Islet of Langerhans (tissue), 1 donor: ENCODE measurements around the gene OPRD1.

ENCODE experiments used
- FAIRE-seq: peaks from one replicate; lab custom pipeline; 2011; peaks lifted over from hg19 to GRCh38; lab: Jason Lieb, UNC

The OPRD1 gene

DNA sequence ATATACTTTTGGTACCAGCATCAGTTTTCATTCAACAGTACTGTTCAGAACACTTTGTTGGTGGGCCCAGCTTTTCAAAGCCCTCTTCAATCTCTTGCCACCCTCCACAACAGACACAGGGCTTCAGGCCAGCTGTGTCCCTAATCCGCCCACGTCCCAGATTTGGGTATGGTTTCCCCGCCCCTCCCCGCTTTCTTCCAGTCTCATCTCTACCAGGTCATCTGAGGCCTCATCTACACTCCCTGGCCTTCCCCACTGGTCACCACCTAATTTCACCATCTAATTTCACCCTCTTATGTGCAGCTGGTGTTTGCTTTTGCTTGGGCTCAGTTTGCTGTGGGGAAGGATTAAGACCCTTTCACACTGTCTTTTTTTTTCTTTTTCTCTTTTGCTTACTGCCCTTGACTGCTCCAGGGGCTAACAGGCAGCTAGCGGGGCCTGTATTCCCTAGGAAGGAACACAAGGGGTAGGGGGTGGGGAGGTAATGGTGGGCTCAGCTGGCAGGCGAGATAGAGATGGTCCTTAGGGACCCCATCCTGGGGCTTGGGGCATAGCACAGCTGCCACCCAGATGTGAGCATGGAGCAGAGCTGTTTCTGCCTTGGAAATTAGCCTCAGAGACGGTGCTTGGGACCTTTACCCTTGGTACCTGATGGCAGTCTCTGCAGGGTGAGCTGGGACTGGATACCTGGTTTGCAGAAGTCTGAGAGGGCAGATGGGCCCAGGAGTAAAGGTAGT, 98.6 kb downstream of the OPRD1 start:
- FAIRE-seq: no peak

DNA sequence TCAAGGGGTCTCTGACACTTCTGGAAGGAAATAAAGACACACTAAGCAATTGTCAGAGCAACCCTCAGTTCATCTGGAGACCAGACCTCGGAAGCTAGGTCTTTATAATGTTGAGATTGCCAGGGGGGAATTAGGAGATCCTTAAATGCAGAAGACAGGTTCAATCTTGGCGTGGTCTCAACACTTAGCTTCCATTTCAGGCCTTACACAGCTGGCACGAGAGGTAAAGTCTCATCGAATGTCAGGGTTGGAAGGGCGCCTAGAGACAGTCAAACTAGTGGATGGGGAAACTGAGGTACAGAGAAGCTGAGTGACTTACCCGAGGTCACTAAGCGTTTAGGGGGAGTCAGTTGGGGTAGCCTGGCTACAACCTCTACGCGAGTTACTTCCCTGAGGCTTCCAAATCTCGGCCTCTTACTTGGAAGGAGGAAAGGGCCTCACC, 101.8 kb downstream of the OPRD1 start:
- no peak for FAIRE-seq

GRCh38 chr1:28914228-28915030, 102.5 kb downstream of the OPRD1 start, which contains the start of gene EPB41:
Gene EPB41, plus strand, starts transcription at chr1:28914569. Its CDS starts 72,869 bp downstream, at chr1:28987438.
- FAIRE-seq: no peak

DNA sequence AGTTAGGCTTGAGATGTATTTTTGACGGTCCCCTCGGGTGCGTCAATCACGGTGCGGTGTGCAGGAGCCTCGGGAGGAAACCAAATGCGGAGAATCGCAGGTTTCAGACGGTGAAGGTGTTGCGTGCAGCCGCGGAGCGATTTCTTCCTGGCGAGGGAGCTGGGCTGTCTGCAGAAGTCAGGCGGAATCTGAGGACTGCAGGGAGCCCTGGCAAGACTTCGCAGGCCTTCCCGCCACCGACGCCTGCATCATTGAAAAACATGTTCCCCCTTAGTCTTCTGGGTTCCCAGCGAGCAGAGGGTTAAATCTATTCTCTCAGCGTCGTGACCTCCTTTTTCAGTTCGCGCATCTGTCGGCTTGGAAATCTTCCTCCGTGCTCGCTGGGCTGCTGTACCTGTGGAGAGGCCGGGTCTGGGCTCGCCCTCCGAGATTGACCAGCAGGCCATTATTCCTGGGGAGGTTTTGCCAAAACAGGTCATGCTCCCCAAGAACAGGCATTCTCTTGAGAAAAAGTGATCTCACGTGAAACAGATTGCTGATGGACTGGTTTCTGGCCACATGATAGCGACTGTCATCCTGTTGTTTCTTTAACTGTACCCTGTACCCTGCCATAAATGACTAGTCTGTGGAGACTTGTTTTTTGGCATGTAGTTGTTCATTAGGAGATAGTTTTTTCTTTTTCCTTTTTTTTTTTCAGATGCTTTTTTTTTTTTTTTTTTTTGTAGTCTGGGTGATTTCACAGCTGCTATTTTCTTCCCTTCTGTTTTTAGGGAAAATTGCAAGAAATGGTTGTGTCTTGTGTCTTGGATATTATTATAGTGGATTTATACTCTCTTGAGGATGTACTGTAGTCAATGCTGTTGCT, 103.3 kb downstream of the OPRD1 start:
- no peak for FAIRE-seq

GRCh38 chr1:28917757-28918118, 105.8 kb downstream of the OPRD1 start:
- FAIRE-seq: no peak
